GM21717 (cell line): ENCODE results near the gene THAP2.
"Not testable (repeated sequence)": the region's sequence is repeated elsewhere in the genome, so short reads cannot be mapped to it uniquely, and the experiment has no call there.

Source experiments
- ATAC-seq: cut with Tn5 transposase; IDR thresholded peaks from one replicate; pipeline ENCODE4 v1.9.1; 2021; ENCODE audit warnings: mild to moderate bottlenecking, moderate library complexity; ENCODE audit not compliant: unreplicated experiment

The THAP2 gene

GRCh38 chr12:71661977-71662530, 2.0 kb upstream of the THAP2 start:
- ATAC-seq, result no peak

- ATAC-seq, result peak; percentile 32
These were observed 1.1 kb upstream of the THAP2 start for GRCh38 chr12:71662849-71663560.

GRCh38 chr12:71664411-71665089, 449 bp downstream of the THAP2 start:
- peak; percentile 6 for ATAC-seq

DNA sequence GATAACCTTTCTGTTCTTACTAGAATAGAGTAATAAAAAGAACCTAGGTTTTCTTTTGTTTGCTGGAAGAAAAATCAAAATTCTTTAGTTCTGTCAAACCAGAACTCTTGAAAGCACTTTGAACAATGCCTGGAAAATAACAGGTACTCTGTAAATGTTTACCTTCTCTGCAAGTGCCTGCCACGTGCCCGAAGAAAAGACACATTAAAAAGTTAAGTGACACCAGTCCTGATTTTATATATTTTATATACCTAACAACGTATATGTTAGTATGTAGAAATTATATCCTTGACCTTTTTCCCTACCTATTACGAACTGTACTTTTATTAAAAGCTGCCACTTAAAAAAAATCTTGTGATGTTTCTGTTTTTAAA, 976 bp downstream of the THAP2 start:
- no peak for ATAC-seq

- ATAC-seq, result no peak
These were observed 2.2 kb downstream of the THAP2 start for GRCh38 chr12:71666259-71666658.

DNA sequence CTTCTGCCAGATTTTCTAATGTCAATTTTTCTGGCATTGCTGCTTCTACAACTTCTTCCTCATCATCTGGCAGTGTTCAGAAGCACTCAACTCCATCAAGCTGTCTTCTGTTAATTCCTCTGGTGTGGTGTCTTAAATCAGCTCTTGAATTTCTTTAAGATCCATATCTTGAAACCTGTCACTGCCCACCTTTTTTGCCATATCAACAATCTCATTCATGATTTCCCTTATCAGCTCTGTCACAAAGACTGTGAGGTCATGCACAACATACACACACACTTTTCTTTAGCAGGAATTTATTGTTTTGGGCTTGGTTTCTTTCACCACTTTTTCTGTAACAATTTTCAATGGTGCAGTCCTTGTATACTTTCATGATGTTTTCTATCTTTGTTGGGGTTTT, 7.2 kb downstream of the THAP2 start:
- no peak for ATAC-seq

- no peak for ATAC-seq
These were observed 7.7 kb downstream of the THAP2 start for GRCh38 chr12:71671816-71672215.

DNA sequence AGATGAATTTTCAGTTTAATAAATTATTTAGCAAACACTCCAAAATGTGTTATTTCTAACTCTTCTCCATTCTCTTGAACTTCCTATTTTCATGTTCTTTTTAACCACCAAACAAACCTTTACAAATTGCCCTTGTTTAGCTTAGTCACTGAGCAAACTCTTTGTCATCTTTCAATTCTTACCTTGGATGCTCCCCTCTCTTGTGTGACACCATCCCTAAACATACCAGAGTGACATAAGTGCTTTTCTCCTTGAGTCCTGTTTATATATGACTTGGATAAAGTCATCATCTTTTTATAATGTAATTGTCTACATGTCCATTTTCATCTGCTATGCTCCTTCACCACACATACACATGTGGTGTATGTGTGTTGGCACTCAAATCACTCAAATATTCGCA, 18.4 kb downstream of the THAP2 start:
- no peak for ATAC-seq

GRCh38 chr12:71683633-71684032, 19.5 kb downstream of the THAP2 start:
- no peak for ATAC-seq

- no peak for ATAC-seq
These were observed 20.0 kb downstream of the THAP2 start for GRCh38 chr12:71684081-71684480.

DNA sequence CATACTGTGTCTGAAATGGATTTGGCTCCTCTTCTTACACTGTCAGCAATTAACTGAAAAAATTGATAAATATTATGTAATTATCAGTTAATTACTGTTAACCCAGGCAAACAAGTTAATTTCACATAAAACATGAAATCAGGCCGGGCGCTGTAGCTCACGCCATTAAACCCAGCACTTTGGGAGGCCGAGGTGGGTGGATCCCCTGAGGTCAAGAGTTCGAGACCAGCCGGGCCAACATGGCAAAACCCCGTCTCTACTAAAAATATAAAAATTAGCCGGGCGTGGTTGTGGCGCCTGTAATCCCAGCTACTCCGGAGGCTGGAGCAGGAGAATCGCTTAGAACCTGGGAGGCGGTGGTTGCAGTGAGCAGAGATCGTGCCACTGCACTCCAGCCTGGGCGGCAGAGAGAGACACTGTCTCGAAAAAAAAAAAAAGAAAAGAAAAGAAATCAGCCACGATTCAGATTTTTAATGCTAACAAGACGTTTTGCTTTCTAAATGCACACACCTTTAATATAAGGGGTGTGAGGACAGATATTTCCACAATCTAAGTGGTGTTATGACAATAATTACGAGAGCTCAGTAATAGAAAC, 21.3 kb downstream of the THAP2 start:
- no peak for ATAC-seq

DNA sequence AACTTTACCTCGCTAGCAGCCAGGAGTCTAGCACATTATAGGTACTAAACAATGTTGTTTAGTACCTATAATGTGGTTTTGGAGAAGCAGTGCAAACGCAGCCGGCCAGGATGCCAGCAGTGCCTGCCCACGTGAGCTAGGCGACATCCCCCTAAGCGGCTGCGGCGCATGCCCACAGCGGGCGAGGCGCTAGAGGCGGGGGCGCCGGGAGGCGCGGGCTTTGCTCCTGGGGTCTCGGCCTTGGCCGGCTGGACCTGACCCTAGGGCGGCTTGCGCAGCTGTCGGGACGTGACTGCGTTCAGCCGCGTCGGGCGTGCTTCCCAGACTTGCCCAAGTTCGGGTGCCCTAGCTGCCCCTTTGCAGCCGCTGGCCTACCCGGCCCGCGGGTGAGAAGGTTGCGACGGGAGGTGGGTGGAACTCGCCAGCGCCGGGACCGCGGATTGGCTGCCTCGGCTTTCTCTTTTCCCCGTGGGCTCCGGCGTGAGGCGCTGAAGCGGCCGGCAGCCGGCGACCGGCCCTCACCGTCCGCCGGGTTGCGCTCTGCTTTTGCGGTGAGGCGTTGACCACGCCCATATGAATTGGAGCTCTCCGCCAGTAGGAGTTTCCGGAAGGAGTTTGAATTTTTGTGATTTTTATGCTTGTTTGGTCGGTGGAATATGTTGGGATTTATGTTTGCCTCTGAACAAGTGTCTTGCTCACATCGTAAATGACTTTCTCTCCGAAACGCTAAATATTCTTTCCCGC, 22.0 kb downstream of the THAP2 start, which contains the start of gene TMEM19:
TMEM19 (plus strand) TSS at position 169 of the 744 bp plus-strand sequence. CDS start 599 bp downstream, outside the sequence.
- peak; percentile 90 for ATAC-seq

DNA sequence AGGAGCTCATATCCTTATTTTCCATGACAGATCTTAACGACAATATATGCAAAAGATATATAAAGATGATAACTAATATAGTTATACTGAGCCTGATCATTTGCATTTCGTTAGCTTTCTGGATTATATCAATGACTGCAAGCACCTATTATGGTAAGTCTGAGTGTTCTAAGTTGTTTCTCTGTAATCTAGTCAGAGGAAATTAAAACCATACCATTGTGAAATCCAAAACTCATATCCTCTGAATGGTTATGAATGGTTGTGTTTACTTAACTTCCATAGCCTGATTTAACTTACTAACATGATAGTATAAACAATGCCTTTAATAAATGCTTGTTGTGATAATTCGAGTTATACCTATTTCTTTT, 22.5 kb downstream of the THAP2 start:
- ATAC-seq, result no peak

GRCh38 chr12:71687172-71687571, 23.1 kb downstream of the THAP2 start:
- ATAC-seq, result not testable (repeated sequence)

GRCh38 chr12:71688961-71689570, 25.0 kb downstream of the THAP2 start:
- no peak for ATAC-seq

DNA sequence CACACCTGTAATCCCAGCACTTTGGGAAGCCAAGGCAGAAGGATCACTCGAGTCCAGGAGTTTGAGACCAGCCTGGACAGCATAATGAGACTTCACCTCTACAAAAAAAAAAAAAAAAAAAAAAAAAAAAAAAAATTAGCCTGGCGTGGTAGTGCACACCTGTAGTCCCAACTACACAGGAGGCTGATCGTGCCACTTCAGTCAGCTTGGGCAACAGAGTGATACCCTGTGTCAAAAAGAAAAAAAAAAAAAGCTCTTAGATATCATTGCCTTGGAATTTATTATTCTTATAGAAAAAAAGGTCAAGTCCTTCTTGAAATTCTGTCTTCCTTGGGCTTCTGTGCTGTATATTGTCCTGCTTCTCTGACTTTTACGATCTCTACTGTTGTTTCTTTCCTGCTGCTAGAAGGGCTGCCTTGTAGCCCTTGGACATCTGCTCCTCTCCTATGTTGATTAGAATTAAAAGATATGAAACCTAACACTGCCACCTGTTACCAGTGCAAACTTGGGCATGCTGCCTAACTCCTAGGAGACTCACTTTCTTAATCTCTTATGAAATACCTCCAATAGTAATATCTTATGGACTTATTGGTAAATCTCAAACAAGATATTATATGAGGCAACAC, 27.5 kb downstream of the THAP2 start:
- ATAC-seq, result no peak

GRCh38 chr12:71693126-71693525, 29.0 kb downstream of the THAP2 start:
- ATAC-seq, result no peak

DNA sequence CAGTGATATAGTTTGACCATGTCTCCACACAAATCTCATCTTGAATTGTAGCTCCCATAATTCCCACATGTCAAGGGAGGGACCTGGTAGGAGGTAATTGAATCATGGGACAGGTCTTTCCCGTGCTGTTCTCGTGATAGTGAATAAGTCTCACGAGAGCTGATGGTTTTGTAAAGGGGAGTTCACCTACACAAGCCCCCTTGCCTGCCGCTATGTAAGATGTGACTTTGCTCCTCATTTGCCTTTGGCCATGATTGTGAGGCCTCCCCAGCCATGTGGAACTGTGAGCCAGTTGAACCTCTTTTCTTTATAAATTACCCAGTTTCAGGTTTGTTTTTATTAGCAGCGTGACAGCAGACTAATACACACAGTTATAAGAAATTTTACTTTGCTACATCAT, 29.6 kb downstream of the THAP2 start:
- ATAC-seq, result peak; percentile 1

GRCh38 chr12:71694099-71694820, 30.2 kb downstream of the THAP2 start:
- peak; percentile 92 for ATAC-seq

GRCh38 chr12:71695782-71696181, 31.7 kb downstream of the THAP2 start:
- no peak for ATAC-seq
